GM12873 (cell line): ENCODE results near the gene PDPK1.

Source experiments
- TF ChIP-seq, protein P1 (sequence below): IDR thresholded peaks from 2 replicates; pipeline ENCODE4 v1.5.1; 2012; ENCODE audit warnings: low read depth, mild to moderate bottlenecking, moderate library complexity, low read length, control low read depth; ENCODE audit not compliant: insufficient read depth; ENCODE audit errors: missing control alignments

PDPK1 gene

DNA sequence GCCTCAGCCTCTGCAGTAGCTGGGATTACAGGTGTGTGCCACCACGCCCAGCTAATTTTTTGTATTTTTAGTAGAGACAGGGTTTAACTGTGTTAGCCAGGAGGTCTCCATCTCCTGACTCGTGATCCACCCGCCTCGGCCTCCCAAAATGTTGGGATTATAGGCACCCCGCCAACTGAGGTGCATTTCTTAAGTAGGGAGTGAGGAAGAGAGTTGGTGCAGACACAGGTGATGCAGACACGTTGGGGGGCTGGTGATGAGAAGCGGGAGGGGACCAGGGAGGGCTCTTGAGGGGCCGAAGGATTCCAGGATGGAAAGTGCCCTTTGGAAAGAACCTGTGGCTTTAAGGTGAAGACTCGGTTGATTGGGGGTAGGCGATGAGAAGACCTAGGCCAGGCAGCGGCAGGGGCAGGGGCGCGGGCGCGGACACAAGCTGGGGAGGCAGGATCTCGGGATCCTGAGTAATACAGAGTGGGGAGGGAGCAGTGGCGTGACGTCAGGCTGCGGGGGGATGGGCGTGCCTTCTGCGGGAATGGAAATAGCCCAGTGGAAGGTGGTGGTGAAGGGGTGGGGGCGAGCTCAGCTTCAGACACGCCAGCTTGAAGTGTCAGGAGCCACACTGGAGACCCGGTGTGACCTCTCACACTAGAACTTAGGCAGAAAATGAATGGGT is 26.6 kb upstream of the PDPK1 start:
- TF ChIP-seq, protein P1, sequence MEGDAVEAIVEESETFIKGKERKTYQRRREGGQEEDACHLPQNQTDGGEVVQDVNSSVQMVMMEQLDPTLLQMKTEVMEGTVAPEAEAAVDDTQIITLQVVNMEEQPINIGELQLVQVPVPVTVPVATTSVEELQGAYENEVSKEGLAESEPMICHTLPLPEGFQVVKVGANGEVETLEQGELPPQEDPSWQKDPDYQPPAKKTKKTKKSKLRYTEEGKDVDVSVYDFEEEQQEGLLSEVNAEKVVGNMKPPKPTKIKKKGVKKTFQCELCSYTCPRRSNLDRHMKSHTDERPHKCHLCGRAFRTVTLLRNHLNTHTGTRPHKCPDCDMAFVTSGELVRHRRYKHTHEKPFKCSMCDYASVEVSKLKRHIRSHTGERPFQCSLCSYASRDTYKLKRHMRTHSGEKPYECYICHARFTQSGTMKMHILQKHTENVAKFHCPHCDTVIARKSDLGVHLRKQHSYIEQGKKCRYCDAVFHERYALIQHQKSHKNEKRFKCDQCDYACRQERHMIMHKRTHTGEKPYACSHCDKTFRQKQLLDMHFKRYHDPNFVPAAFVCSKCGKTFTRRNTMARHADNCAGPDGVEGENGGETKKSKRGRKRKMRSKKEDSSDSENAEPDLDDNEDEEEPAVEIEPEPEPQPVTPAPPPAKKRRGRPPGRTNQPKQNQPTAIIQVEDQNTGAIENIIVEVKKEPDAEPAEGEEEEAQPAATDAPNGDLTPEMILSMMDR = no peak

DNA sequence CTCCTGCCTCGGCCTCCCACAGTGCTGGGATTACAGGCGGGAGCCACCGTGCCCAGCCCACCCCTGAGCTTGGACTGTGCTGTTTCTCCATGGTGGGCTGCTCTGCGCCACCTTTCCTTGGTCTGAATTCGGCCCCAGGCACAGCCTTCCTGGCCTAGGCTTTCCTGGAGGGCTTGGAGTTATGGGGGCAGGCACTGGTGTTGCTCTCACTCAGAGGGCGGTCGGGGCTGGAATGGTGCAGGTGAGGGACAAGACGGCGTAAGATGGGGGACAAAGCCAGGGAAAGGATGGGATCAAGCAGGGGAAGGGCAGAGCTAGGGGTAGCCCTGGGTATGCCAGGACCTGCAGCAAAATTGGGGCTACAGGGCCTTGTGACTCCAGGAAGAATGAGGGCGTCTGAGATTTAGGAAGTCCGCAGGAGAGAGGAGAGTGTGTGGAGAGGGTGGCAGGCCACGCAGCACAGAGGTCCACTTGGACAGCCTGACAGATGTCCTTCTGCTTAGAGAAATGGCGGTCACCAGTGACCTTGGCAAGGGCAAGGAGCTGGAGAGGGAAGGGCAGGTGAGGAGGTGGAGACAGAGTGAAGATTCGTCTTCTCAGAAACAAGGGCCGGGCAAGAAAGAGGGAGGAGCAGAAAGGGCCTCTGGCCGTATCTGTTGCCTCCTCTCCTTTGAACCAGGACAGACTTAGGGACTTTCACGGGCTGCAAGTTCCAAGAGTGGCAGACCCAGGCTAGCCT is 25.7 kb upstream of the PDPK1 start:
- TF ChIP-seq, protein P1 = no peak

DNA sequence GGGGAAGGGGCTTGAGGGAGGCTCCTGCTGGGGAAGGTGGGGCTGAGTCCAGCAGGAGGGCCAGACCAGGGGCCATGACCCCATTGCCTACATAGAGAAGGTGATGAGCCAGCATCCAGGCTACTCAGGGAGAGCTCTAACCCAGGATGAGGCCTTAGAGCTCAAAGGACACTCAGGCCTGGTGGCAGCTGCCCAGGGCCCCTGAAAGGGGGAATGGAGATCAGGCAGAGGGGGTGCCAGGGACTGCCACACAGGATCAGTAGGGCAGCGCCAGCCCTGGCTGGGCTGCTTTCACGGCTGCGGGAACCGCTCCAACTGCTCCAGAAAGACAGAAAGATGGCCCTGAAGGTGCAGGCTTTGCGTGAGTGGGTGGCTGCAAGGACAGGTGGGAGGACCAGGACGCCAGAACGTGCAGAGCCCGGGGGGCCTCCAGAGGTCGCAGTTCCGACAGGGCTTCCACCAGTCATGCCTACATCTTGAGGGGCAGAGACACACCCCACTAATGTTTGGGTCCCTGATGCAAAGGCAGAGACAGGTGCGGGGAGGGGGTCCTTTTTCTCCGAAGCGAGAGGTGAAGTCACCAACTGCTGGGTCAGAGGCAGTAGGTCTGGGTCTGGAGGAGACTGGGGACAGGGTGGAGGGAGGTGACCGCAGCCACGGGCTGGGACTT is 25.0 kb upstream of the PDPK1 start:
- TF ChIP-seq, protein P1 = peak; percentile 18

DNA sequence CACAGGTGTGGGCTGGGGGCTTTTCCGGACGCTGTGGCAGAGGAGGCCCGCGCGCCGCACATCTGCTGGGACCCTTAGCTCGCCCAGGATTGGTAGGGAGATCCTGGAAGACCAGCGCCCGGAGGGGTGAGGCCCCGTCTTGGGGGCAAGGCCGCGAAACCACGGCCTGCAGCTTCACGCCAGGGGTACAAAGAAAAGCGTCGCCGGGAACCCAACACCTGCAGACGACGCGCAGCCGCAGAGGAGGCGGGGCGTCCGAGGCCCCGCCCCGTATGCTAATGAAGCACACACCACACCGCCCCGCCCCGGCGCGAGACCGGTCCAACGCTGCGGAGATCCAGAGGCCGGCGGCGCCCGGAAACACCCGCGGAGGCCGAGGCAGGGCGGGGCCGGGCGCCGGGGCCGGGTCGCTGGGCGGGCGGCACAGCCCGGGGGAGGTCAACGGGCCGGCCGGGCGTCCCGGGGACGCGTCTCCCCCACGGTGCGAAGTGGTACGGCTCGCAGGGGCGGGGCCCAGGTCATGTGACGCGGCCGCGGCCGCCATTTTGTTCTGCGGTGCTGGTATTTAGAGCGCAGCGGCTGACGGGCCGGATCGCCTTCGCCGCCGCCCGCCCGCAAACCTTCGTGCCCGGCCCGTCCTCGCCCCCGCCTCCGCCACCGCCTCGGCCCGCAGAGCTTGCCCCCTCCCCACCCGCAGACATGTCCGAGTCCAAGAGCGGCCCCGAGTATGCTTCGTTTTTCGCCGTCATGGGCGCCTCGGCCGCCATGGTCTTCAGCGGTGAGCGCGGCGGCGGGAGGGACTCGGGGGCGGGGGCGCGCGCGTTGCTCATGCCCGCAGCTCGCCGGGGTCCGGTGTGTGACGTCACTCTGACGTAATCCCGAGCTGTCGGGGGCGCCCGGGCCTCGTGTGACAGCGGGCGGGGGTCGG is 24.2 kb upstream of the PDPK1 start, which contains the start of gene ATP6V0C:
Gene ATP6V0C (plus strand): TSS at position 548 of the 928 bp plus-strand sequence. CDS start 152 bp downstream, at position 700.
- TF ChIP-seq, protein P1 = no peak

DNA sequence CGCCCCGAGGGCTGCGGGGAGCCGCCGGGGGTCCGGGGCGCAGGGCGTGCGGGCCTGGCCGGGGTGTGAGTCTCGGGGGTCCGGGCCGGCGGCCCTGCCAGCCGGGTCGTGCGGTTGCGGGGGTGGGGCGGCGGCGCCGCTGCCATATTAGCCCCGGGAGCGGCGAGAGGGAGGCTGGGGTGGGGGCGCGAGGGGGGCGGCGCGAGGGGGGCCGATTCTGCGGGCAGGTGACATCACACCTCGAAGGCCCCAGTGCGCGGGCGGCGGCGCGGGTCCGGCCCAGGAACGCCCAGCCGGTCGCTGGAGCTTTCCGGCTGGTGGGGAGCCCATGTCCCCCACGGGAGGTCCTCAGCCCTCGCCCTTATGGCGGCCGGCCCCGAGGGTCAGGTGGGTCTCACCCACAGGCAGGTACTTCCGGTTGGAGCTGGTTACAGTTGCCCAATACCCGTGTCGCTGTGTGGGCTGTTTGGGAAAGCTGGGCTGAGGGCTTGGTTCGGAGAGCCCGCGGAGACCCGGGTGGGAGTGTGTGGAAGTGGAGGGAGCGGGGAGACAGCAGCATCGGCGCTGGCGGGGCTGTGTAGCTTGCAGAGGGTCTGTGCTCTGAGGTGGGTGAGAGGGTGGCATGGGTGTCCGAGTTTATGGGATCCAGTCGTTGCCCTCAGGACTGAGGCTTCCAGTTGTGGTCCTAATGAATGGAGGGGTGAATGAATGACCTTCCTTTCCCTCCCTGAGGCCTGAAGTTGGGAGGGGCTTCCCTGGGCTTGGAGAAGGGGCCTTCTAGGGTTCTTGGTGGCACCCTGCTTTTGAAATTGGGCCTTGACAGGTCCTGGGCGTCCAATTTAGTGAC is 23.3 kb upstream of the PDPK1 start:
- TF ChIP-seq, protein P1 = no peak

DNA sequence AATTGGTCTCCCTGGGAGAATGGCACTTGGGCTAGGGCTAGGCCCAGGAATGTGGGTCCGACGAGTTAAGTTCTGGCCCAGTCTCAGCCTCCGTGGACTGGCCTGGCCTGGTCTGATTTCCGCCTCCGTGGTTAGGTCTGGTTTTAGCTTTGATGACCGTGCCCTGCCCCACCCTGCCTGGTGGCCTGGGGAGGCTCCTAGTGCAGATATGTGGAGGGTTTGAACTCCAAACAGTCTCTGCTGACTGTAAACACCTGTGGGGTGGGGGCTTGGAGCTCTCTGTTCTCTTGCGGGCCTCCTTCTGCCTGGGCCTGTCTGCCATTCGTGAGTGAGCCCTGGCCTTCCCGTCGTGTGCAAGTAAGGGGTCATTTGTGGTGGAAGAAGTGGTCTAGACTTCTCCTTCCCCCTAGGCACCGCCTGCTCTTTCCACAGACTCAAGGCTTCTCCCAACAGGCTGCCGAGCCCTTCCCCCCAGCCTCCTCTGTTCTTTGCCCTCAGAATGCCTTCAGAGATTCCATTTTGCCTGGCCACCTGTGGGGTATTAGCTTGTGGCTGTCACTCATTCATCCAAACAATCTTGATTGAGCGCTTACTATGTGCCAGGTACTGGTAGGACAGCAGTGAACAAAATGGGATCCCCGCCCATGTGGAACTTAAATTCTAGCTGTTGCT is 22.5 kb upstream of the PDPK1 start:
- TF ChIP-seq, protein P1 = no peak
